GM10248 (cell line): ENCODE measurements around the gene IRX1.

Experiments
- CTCF ChIA-PET: fragments of 300-600 bp; sonication (Branson Sonifier 250); formaldehyde crosslinking; extraction: SDS; loops from one replicate; lab custom pipeline; 2021; ENCODE audit warnings: antibody characterized with exemption; lab: Yijun Ruan, JAX
- POLR2A ChIA-PET: fragments of 350-650 bp; sonication (Branson Sonifier 250); formaldehyde crosslinking; extraction: SDS; loops from one replicate; lab custom pipeline; 2020; ENCODE audit warnings: antibody characterized with exemption; lab: Yijun Ruan, JAX
- DNase-seq: peaks from one replicate; pipeline ENCODE4 v3.0.0; 2012; ENCODE audit errors: extremely low spot score
- TF ChIP-seq, protein P1 (sequence below): IDR thresholded peaks from 2 replicates; pipeline ENCODE4 v1.5.1; 2012; ENCODE audit warnings: mild to moderate bottlenecking, low read depth; ENCODE audit errors: extremely low read depth, missing control alignments, control extremely low read depth

Gene IRX1

DNA sequence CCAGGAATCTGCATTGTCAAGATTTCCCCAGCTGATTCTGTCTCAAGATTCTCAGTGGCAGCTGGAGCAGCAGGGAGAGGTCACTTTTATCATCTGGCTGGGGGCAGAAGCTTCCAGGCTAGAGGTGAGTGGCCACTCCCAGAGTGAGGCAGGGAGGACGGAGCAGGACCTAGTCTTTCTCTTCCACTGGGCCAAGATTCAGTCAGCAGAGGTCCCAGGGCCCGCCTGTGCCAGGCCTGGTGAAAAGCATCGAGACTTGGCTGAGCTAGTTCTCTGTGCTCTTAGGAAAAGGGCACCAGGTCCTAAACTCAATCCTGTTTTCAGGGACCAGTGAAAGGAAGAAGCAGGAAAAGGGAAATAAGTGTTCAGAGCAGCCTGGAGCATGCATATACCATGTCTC lies 46.6 kb downstream of the IRX1 start:
- POLR2A ChIA-PET = no interaction called here
- DNase-seq = no peak
- TF ChIP-seq, protein P1, sequence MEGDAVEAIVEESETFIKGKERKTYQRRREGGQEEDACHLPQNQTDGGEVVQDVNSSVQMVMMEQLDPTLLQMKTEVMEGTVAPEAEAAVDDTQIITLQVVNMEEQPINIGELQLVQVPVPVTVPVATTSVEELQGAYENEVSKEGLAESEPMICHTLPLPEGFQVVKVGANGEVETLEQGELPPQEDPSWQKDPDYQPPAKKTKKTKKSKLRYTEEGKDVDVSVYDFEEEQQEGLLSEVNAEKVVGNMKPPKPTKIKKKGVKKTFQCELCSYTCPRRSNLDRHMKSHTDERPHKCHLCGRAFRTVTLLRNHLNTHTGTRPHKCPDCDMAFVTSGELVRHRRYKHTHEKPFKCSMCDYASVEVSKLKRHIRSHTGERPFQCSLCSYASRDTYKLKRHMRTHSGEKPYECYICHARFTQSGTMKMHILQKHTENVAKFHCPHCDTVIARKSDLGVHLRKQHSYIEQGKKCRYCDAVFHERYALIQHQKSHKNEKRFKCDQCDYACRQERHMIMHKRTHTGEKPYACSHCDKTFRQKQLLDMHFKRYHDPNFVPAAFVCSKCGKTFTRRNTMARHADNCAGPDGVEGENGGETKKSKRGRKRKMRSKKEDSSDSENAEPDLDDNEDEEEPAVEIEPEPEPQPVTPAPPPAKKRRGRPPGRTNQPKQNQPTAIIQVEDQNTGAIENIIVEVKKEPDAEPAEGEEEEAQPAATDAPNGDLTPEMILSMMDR = no peak
- CTCF ChIA-PET = no interaction called here

DNA sequence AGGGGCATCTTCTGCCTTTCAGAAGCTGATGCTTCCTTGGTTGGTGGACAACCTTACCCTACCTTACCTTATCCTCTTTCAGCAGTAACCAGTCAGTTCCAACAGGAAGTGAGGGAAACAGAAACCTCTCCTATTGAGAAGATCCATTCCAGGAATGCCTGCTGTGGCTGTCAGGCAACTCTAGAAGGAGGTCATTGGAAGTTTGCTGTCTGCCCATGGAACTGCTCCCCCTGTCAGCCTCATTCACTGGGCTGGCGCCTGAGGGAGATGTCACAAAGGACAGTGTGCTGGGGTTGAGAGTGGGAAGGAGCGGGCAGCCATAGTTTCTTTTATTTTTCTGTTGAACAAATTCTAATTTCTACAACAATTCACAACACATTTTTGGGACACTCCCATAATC lies 54.7 kb downstream of the IRX1 start:
- ChIA-PET POLR2A (no interaction called here), CTCF (no interaction called here)
- TF ChIP-seq, protein P1 = no peak
- DNase-seq = no peak

DNA sequence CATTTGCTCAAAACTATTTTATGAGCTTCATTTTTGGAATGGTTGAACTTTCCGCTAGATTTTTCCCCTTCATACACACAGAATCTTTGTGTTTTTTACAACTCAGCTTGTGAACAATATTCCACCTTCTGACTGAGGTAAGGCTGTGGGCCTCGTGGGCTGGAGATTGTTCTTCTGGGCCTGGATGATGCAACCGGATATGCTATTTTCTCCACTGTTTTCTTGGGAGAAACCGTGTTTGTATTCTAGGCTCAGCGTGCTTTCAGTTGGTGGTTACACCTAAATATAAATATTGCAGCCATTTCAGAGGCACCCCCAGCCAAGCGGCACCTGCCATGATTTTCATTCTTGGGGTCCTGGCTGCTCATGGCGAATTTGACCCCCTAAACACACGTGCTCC lies 55.2 kb downstream of the IRX1 start:
- TF ChIP-seq, protein P1 = no peak
- ChIA-PET POLR2A (no interaction called here), CTCF (no interaction called here)
- no peak for DNase-seq
